ENCODE measurements around the gene CWC15. TPM values are rescaled to one million over a fixed set of nuclear protein-coding genes. Genes with fewer than 3 reads are reported as not detected.

The CWC15 gene
- total and polyA plus RNA-seq, 9 of the 15 experiments (the other 6 are each of a cell fraction or from before 2014, with no cell fraction given), result 47.3 to 168 (median 89.2) TPM

- peaks cover 3 to 8% of the 10 kb centered on the region in 2 experiments; a peak in 1 of 5 replicates for H3K27me3 ChIP-seq (ENCODE audit: control insufficient read depth in 2 of 2, insufficient read depth in 2 of 2, low read length in 2 of 2)
- no peak overlapping the region for H3K27ac ChIP-seq (ENCODE audit: extremely low read depth, low read depth, low read length)
- H3K4me2 ChIP-seq (ENCODE audit: insufficient read depth, low read length), result no peak overlapping the region
- WGBS (ENCODE audit: insufficient coverage, low coverage, missing lambda C conversion rate), result 8% methylated on average over 2 of the region's 2 CpGs
- in situ Hi-C loops (cut with MboI), result no loop called here
- TF ChIP-seq ETV6 (IDR thresholded peaks at IDR 0.05; ENCODE audit: borderline replicate concordance in 1 of 2, low read depth in 2 of 2, low read length in 1 of 2), result no peak
- no peak for TF ChIP-seq ETV6 (CRISPR knock-in tag; IDR thresholded peaks at IDR 0.05; ENCODE audit: borderline replicate concordance)
- TF ChIP-seq NCOA1 (IDR thresholded peaks at IDR 0.05; ENCODE audit: low read depth), result no peak
- TF ChIP-seq E2F6 (IDR thresholded peaks at IDR 0.05; ENCODE audit: borderline replicate concordance in 1 of 2, extremely low read depth in 1 of 2, insufficient read depth in 1 of 2, insufficient read length in 1 of 2, low read depth in 1 of 2, low read length in 1 of 2, poor library complexity in 1 of 2, severe bottlenecking in 1 of 2), result no peak
- no peak for TF ChIP-seq ETV1 (tag; conservative IDR thresholded peaks at IDR 0.05; ENCODE audit: low read depth)
- TF ChIP-seq ZNF764 (CRISPR knock-in tag; IDR thresholded peaks at IDR 0.05; ENCODE audit: low read depth), result no peak
- no peak for TF ChIP-seq SMARCA5 (IDR thresholded peaks at IDR 0.05)
- TF ChIP-seq, protein P1, sequence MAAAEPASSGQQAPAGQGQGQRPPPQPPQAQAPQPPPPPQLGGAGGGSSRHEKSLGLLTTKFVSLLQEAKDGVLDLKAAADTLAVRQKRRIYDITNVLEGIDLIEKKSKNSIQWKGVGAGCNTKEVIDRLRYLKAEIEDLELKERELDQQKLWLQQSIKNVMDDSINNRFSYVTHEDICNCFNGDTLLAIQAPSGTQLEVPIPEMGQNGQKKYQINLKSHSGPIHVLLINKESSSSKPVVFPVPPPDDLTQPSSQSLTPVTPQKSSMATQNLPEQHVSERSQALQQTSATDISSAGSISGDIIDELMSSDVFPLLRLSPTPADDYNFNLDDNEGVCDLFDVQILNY (CRISPR knock-in tag; IDR thresholded peaks at IDR 0.05), result no peak
- TF ChIP-seq ZNF436 (CRISPR knock-in tag; IDR thresholded peaks at IDR 0.05), result no peak
- no peak for TF ChIP-seq SP2 (IDR thresholded peaks at IDR 0.05; ENCODE audit: extremely low read depth, low read depth, low read length, poor library complexity, severe bottlenecking)
- TF ChIP-seq ARID2 (IDR thresholded peaks at IDR 0.05), result no peak
- TF ChIP-seq GATA2 (CRISPR knock-in tag; IDR thresholded peaks at IDR 0.05), result no peak
- DNase-seq (ENCODE audit: extremely low read depth in 1 of 4, low spot score in 3 of 4), result peak in 1 of 4 experiments; percentile 0
- no peak overlapping the region for H3K4me3 ChIP-seq
- H3K9me1 ChIP-seq (ENCODE audit: control insufficient read depth, insufficient read depth, low read length), result no peaks in the 10 kb centered on the region
- H2AFZ ChIP-seq (ENCODE audit: low read depth, low read length), result no peak overlapping the region
- intact Hi-C loops (cut with micrococcal nuclease), result no loop called here
- H3K9me3 ChIP-seq (replicated peaks; ENCODE audit: control insufficient read depth, insufficient read depth, low read depth, low read length), result 0 out of 2 replicates have a peak, but pooled peaks cover 3% of the 10 kb centered on the region
- no peaks in the 10 kb centered on the region for H4K20me1 ChIP-seq (replicated peaks; ENCODE audit: control insufficient read depth, insufficient read depth, low read length)
- no peaks in the 10 kb centered on the region for H3K36me3 ChIP-seq (ENCODE audit: control insufficient read depth, insufficient read depth, low read length)
- no TSS peak for BruUV-seq (replicated peaks)
- H3K4me1 ChIP-seq (replicated peaks in 1 of 2; ENCODE audit: control insufficient read depth in 2 of 2, insufficient read depth in 2 of 2, low read length in 2 of 2), result no peaks in the 10 kb centered on the region; a peak in 1 of 5 replicates
- H3K9ac ChIP-seq (ENCODE audit: insufficient read depth in 1 of 2, low read depth in 2 of 2, low read length in 2 of 2), result no peak overlapping the region
- ChIA-PET POLR2A (interaction anchor here (0.6 to 1.1 kb wide), 2 partner anchors 25 to 409 kb away, joined by 3 to 4 read pairs; no protein-coding TSS in a partner anchor), CTCF (ENCODE audit: low intra/inter-chr PET ratio) (no interaction called here)
- H3K79me2 ChIP-seq (ENCODE audit: control insufficient read depth, insufficient read depth, low read length), result no peaks in the 10 kb centered on the region
- no peak for ATAC-seq
- no peak for FAIRE-seq
Observed at GRCh38 chr11:94923004-94923334, 50.4 kb downstream of the CWC15 start.
